K562 (cell line): ENCODE measurements around the gene AMIGO3. TPM values are rescaled to one million over a fixed set of nuclear protein-coding genes. Genes with fewer than 3 reads are reported as not detected.
A peak's percentile ranks its signal among the peaks of the same experiment; 100 is the strongest.

ENCODE experiments used
- CHD1 ChIP-seq: fragments of 200-600 bp; sonication (generic); IDR thresholded peaks from one replicate; pipeline ENCODE4 v1.6.1; 2012; ENCODE audit warnings: mild to moderate bottlenecking, moderate library complexity, low read length, inconsistent platforms
- DEAF1 ChIP-seq: fragments of 450-650 bp; formaldehyde crosslinking; IDR thresholded peaks from 2 replicates; pipeline ENCODE4 v1.4.0; 2020; ENCODE audit warnings: mild to moderate bottlenecking, moderate library complexity
- JUN ChIP-seq, 2 experiments: sonication (generic) in 1 of 2; formaldehyde crosslinking in 1 of 2; IDR thresholded peaks; 2 replicates each; pipeline versions ENCODE4 v1.6.1 to v1.8.0; 2012 to 2022; ENCODE audit warnings: borderline replicate concordance in 2 of 2, mild to moderate bottlenecking in 2 of 2, improper control_type of control experiment in 1 of 2, low read depth in 1 of 2, low read length in 1 of 2, missing genetic modification reagents in 1 of 2
- MAX ChIP-seq: sonication (generic); formaldehyde crosslinking; IDR thresholded peaks from 2 replicates; pipeline ENCODE4 v1.9.0; 2022; ENCODE audit warnings: mild to moderate bottlenecking, missing genetic modification reagents
- MEF2A ChIP-seq: IDR thresholded peaks from 2 replicates; pipeline ENCODE4 v1.6.1; 2011; ENCODE audit warnings: low read depth, mild to moderate bottlenecking, low read length, moderate library complexity; ENCODE audit not compliant: control insufficient read depth
- NBN ChIP-seq: fragments of 450-650 bp; IDR thresholded peaks from 2 replicates; pipeline ENCODE4 v1.6.1; 2016; ENCODE audit warnings: low read depth, mild to moderate bottlenecking
- NCOA4 ChIP-seq: fragments of 450-650 bp; IDR thresholded peaks from 2 replicates; pipeline ENCODE4 v1.6.1; 2018; ENCODE audit warnings: mild to moderate bottlenecking; ENCODE audit not compliant: partially characterized antibody
- NONO ChIP-seq, 2 experiments: fragments of 200-400 bp in 1 of 2; fragments of 450-650 bp in 1 of 2; formaldehyde crosslinking in 1 of 2; IDR thresholded peaks; 2 replicates each; pipeline ENCODE4 v1.6.1; 2017; ENCODE audit warnings: low read depth in 2 of 2, mild to moderate bottlenecking in 2 of 2, moderate library complexity in 2 of 2, low read length in 1 of 2
- RNF219 ChIP-seq: fragments of 250-450 bp; sonication (Bioruptor Pico); IDR thresholded peaks from 2 replicates; pipeline ENCODE4 v1.5.0; 2022; ENCODE audit warnings: mild to moderate bottlenecking
- SAP30 ChIP-seq: fragments of 200-600 bp; sonication (generic); IDR thresholded peaks from 2 replicates; pipeline ENCODE4 v1.6.1; 2012; ENCODE audit warnings: borderline replicate concordance, low read depth, mild to moderate bottlenecking, moderate library complexity, low read length, control low read depth, inconsistent platforms; ENCODE audit not compliant: insufficient read depth, poor library complexity, severe bottlenecking
- SMARCC2 ChIP-seq: fragments of 450-650 bp; IDR thresholded peaks from 2 replicates; pipeline ENCODE4 v1.6.1; 2017; ENCODE audit warnings: antibody characterized with exemption, moderate library complexity, mild to moderate bottlenecking, low read depth
- TSC22D4 ChIP-seq: fragments of 450-650 bp; IDR thresholded peaks from 2 replicates; pipeline ENCODE4 v1.6.1; 2016; ENCODE audit warnings: missing genetic modification characterization, missing biosample characterization, control low read depth
- ZBTB11 ChIP-seq, 3 experiments: fragments of 200-800 bp in 1 of 3; fragments of 250-450 bp in 1 of 3; fragments of 450-650 bp in 1 of 3; sonication (Bioruptor Pico) in 1 of 3; sonication (Bioruptor generic) in 1 of 3; formaldehyde crosslinking in 1 of 3; IDR thresholded peaks; 2 replicates each; pipeline versions ENCODE4 v1.6.1 to v1.8.0; 2016 to 2022; ENCODE audit warnings: mild to moderate bottlenecking in 2 of 3, missing genetic modification characterization in 2 of 3, missing compliant biosample characterization in 1 of 3, moderate library complexity in 1 of 3
- ZNF668 ChIP-seq: fragments of 250-450 bp; sonication (Bioruptor Pico); IDR thresholded peaks from 2 replicates; pipeline ENCODE4 v1.8.0; 2022; ENCODE audit warnings: mild to moderate bottlenecking, inconsistent platforms
- ZNF740 ChIP-seq, 3 experiments: fragments of 200-800 bp in 1 of 3; sonication (Bioruptor generic) in 1 of 3; sonication (generic) in 1 of 3; formaldehyde crosslinking in 1 of 3; IDR thresholded peaks; 2 replicates each; pipeline versions ENCODE4 v1.6.1 to v1.8.0; 2016 to 2022; ENCODE audit warnings: mild to moderate bottlenecking in 2 of 3, missing compliant biosample characterization in 2 of 3, missing genetic modification characterization in 2 of 3, missing genetic modification reagents in 1 of 3
- polyA plus RNA-seq, 8 experiments: library from polyadenylated mRNA; depleted of rRNA in 4 of 8; stranded (reverse) in 5 of 8; unstranded in 3 of 8; fragments of >200 nt; fragmentation: Nextera tagmentation in 2 of 8; fragmentation: Illumina TruSeq in 1 of 8; extraction: Ambion mirVana in 2 of 8; extraction: Trizol in 1 of 8; gene quantifications; 2 replicates each; pipeline versions ENCODE4 v1.2.1 to v1.2.3, GENCODE V29; 2011 to 2014; ENCODE audit warnings: inconsistent platforms in 1 of 8, missing spikeins in 1 of 8
- total RNA-seq, 7 experiments: library from RNA; depleted of rRNA in 6 of 7; stranded (reverse); fragments of >200 nt in 6 of 7; fragmentation: Illumina TruSeq in 2 of 7; extraction: Trizol in 2 of 7; gene quantifications; 2 replicates each; pipeline versions ENCODE4 v1.2.1 to v1.2.3, GENCODE V29; 2011 to 2021; ENCODE audit warnings: low replicate concordance in 1 of 7

AMIGO3 gene
- total and polyA plus RNA-seq, 9 of the 15 experiments (the other 6 are each of a cell fraction or from before 2014, with no cell fraction given), result 0.13 to 2.8 (median 0.44) TPM; not detected in 4

GRCh38 chr3:49723628-49724551 is 4.4 kb upstream of the AMIGO3 start, which contains the start of gene GMPPB (continued):
- TF ChIP-seq SAP30, result peak; percentile 49
- no peak for TF ChIP-seq JUN (IDR thresholded peaks at IDR 0.05; ENCODE audit: borderline replicate concordance, low read depth, low read length)
- no peak for TF ChIP-seq JUN (CRISPR knock-in tag; IDR thresholded peaks at IDR 0.05; ENCODE audit: borderline replicate concordance)
- no peak for TF ChIP-seq NBN
- TF ChIP-seq ZNF740 (CRISPR knock-in tag; IDR thresholded peaks at IDR 0.05), result no peak; the same call in 1 of the 2 replicates
- TF ChIP-seq ZNF740 (tag; IDR thresholded peaks at IDR 0.05), result no peak
- no peak for TF ChIP-seq TSC22D4 (tag)
- no peak for TF ChIP-seq DEAF1 (CRISPR knock-in tag)
- no peak for TF ChIP-seq NCOA4
- peak; percentile 72 for TF ChIP-seq CHD1
- no peak for TF ChIP-seq MEF2A
- no peak; the same call in 1 of the 2 replicates for TF ChIP-seq MAX (CRISPR knock-in tag)
- no peak for TF ChIP-seq NONO (IDR thresholded peaks at IDR 0.05; ENCODE audit: low read depth in 2 of 2, low read length in 1 of 2)
- no peak for TF ChIP-seq SMARCC2
- no peak for TF ChIP-seq ZBTB11 (CRISPR knock-in tag; IDR thresholded peaks at IDR 0.05)
- TF ChIP-seq RNF219 (CRISPR knock-in tag), result no peak
- TF ChIP-seq ZNF668 (CRISPR knock-in tag), result no peak
